ENCODE data around the gene LRRFIP1. TPM values are rescaled to one million over a fixed set of nuclear protein-coding genes. Genes with fewer than 3 reads are reported as not detected.

Gene LRRFIP1
- total and polyA plus RNA-seq, 2 of the 13 experiments (the other 11 are each of a cell fraction or from before 2014, with no cell fraction given) = 15.9 to 40.5 TPM

DNA sequence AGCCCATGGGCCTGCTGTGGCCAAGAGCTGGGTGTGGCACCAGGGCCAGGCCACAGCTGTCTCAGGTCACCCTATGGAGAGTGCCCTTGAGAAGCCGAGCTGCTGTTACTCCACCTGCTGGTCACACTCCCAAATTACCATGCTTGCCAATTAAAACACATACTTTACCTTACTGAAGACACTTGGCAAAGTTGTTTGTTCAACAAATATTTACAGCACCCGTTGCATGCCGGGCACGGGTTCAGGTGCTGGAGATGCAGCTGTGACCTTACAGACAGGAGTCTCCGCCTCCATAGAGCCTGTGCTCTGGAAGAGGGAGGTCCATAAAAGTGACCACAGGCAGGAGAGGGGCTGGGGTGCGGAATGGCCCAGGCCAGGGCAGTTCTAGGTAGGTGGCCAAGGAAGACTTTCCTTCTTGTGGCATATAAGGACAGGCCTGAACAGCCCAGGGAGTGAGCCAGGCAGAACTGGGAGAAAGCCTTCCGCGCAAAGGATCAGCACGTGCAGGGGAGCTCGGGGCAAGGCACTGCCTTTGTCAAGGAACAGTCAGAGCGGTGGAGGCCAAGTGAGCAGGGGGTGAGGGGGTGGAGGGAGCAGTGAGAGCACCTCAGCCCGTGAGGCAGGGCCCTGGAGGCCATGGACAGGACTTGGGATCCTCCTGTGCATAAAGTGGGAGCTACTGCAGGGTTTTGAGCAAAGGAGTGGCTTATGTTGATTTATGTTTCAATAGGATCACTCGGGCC lies 147.6 kb downstream of the LRRFIP1 start (continued):
- TF ChIP-seq, protein P1, sequence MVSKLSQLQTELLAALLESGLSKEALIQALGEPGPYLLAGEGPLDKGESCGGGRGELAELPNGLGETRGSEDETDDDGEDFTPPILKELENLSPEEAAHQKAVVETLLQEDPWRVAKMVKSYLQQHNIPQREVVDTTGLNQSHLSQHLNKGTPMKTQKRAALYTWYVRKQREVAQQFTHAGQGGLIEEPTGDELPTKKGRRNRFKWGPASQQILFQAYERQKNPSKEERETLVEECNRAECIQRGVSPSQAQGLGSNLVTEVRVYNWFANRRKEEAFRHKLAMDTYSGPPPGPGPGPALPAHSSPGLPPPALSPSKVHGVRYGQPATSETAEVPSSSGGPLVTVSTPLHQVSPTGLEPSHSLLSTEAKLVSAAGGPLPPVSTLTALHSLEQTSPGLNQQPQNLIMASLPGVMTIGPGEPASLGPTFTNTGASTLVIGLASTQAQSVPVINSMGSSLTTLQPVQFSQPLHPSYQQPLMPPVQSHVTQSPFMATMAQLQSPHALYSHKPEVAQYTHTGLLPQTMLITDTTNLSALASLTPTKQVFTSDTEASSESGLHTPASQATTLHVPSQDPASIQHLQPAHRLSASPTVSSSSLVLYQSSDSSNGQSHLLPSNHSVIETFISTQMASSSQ (IDR thresholded peaks at IDR 0.05; ENCODE audit: low read depth) = no peak
- TF ChIP-seq, protein P1 (CRISPR knock-in tag; IDR thresholded peaks at IDR 0.05; ENCODE audit: borderline replicate concordance) = no peak
- no peak for TF ChIP-seq PAX8 (CRISPR knock-in tag; IDR thresholded peaks at IDR 0.05; ENCODE audit: borderline replicate concordance)
- TF ChIP-seq ZNF333 (CRISPR knock-in tag; IDR thresholded peaks at IDR 0.05; ENCODE audit: borderline replicate concordance) = no peak
- TF ChIP-seq HMG20A (CRISPR knock-in tag; IDR thresholded peaks at IDR 0.05; ENCODE audit: borderline replicate concordance) = no peak
- no peak for TF ChIP-seq NCOA2 (CRISPR knock-in tag; IDR thresholded peaks at IDR 0.05)
- TF ChIP-seq ZNF337 (CRISPR knock-in tag; IDR thresholded peaks at IDR 0.05; ENCODE audit: borderline replicate concordance, low read depth) = peak; percentile 62; the same call in 1 of the 2 replicates
- TF ChIP-seq, protein P2, sequence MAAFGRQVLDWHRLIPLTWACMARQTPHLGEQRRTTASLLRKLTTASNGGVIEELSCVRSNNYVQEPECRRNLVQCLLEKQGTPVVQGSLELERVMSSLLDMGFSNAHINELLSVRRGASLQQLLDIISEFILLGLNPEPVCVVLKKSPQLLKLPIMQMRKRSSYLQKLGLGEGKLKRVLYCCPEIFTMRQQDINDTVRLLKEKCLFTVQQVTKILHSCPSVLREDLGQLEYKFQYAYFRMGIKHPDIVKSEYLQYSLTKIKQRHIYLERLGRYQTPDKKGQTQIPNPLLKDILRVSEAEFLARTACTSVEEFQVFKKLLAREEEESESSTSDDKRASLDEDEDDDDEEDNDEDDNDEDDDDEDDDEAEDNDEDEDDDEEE (CRISPR knock-in tag; IDR thresholded peaks at IDR 0.05) = 0 out of 2 replicates have a peak, but pooled peaks have one; percentile 61
- TF ChIP-seq, protein P3, sequence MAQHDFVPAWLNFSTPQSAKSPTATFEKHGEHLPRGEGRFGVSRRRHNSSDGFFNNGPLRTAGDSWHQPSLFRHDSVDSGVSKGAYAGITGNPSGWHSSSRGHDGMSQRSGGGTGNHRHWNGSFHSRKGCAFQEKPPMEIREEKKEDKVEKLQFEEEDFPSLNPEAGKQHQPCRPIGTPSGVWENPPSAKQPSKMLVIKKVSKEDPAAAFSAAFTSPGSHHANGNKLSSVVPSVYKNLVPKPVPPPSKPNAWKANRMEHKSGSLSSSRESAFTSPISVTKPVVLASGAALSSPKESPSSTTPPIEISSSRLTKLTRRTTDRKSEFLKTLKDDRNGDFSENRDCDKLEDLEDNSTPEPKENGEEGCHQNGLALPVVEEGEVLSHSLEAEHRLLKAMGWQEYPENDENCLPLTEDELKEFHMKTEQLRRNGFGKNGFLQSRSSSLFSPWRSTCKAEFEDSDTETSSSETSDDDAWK (CRISPR knock-in tag; IDR thresholded peaks at IDR 0.05) = no peak
- peak; percentile 31; the same call in 1 of the 2 replicates for TF ChIP-seq NFKB2 (CRISPR knock-in tag; IDR thresholded peaks at IDR 0.05; ENCODE audit: borderline replicate concordance)
- no peak; the same call in 1 of the 2 replicates for TF ChIP-seq TGIF2 (CRISPR knock-in tag; IDR thresholded peaks at IDR 0.05)
- TF ChIP-seq BCL6 (CRISPR knock-in tag; IDR thresholded peaks at IDR 0.05) = peak; percentile 47
- TF ChIP-seq KDM4B (CRISPR knock-in tag; IDR thresholded peaks at IDR 0.05) = no peak; the same call in 1 of the 2 replicates
- TF ChIP-seq MED13 (CRISPR knock-in tag; IDR thresholded peaks at IDR 0.05) = no peak
- TF ChIP-seq, protein P4, sequence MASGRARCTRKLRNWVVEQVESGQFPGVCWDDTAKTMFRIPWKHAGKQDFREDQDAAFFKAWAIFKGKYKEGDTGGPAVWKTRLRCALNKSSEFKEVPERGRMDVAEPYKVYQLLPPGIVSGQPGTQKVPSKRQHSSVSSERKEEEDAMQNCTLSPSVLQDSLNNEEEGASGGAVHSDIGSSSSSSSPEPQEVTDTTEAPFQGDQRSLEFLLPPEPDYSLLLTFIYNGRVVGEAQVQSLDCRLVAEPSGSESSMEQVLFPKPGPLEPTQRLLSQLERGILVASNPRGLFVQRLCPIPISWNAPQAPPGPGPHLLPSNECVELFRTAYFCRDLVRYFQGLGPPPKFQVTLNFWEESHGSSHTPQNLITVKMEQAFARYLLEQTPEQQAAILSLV (CRISPR knock-in tag; IDR thresholded peaks at IDR 0.05; ENCODE audit: borderline replicate concordance) = no peak
- TF ChIP-seq NFE2L1 (CRISPR knock-in tag; IDR thresholded peaks at IDR 0.05; ENCODE audit: borderline replicate concordance) = no peak

All from HepG2 (cell line).